Natural killer cell (primary cell): ENCODE data around the gene OR9A2. TPM values are rescaled to one million over a fixed set of nuclear protein-coding genes. Genes with fewer than 3 reads are reported as not detected.

Experiments used
- ATAC-seq, 3 donors: fragments of 150-1000 bp in 2 of 3; fragments of 200-7000 bp in 1 of 3; cut with Tn5 transposase; 1 replicate in 1 of 3; 2 replicates in 2 of 3; pipeline ENCODE4 v1.10.0; 2021; ENCODE audit warnings: mild to moderate bottlenecking in 2 of 3, moderate library complexity in 2 of 3
- DNase-seq, 2 donors: peaks; one replicate each; pipeline versions ENCODE4 v3.0.0 to v3.0.0-alpha.2; 2013 to 2021; ENCODE audit warnings: mixed read lengths in 1 of 2
- H3K27ac ChIP-seq: one replicate; pipeline ENCODE4 v1.5.1; 2013; ENCODE audit warnings: mild to moderate bottlenecking, low read length
- H3K27me3 ChIP-seq: one replicate; pipeline ENCODE4 v1.6.1; 2013; ENCODE audit warnings: low read length; ENCODE audit not compliant: control insufficient read depth, insufficient read depth
- H3K36me3 ChIP-seq: one replicate; pipeline ENCODE4 v1.6.1; 2013; ENCODE audit warnings: low read length; ENCODE audit not compliant: control insufficient read depth, insufficient read depth
- H3K4me1 ChIP-seq: one replicate; pipeline ENCODE4 v1.6.1; 2013; ENCODE audit warnings: low read length; ENCODE audit not compliant: control insufficient read depth, insufficient read depth
- H3K4me3 ChIP-seq: one replicate; pipeline ENCODE4 v1.5.1; 2013; ENCODE audit warnings: low read length
- H3K9me3 ChIP-seq: one replicate; pipeline ENCODE4 v1.6.1; 2013; ENCODE audit warnings: low read length; ENCODE audit not compliant: control insufficient read depth, insufficient read depth
- H3K27ac Mint-ChIP-seq, 2 donors: one replicate each; pipeline ENCODE4 v1.8.0; 2022; ENCODE audit warnings: mild to moderate bottlenecking in 2 of 2, mixed read lengths in 2 of 2, moderate library complexity in 1 of 2
- H3K27me3 Mint-ChIP-seq, 2 donors: one replicate each; pipeline ENCODE4 v1.8.0; 2022; ENCODE audit warnings: low read depth in 2 of 2, mixed read lengths in 2 of 2
- H3K36me3 Mint-ChIP-seq: one replicate; pipeline ENCODE4 v1.8.0; 2022; ENCODE audit warnings: mixed read lengths
- H3K4me1 Mint-ChIP-seq, 2 donors: one replicate each; pipeline ENCODE4 v1.8.0; 2022; ENCODE audit warnings: mixed read lengths in 2 of 2
- H3K4me3 Mint-ChIP-seq: one replicate; pipeline ENCODE4 v1.8.0; 2022; ENCODE audit warnings: mild to moderate bottlenecking, moderate library complexity, mixed read lengths
- H3K9me3 Mint-ChIP-seq, 2 donors: one replicate each; pipeline ENCODE4 v1.8.0; 2022; ENCODE audit warnings: mixed read lengths in 2 of 2
- WGBS: methylation state at CpG from one replicate; pipeline ENCODE4 v1.1.7; 2013; ENCODE audit warnings: missing lambda C conversion rate; ENCODE audit not compliant: insufficient coverage; 5-methylcytosine and 5-hydroxymethylcytosine counted together
- intact Hi-C: fragments of 100-400 bp; cut with micrococcal nuclease; formaldehyde crosslinking; loops from one replicate; pipeline ENCODE4 v1.14.2; 2022
- total RNA-seq, 4 donors: library from RNA; stranded (reverse); fragments of 120-200 nt in 1 of 4; gene quantifications; one replicate each; pipeline versions ENCODE4 v1.2.3 to v1.2.4, GENCODE V29; 2013 to 2022
- TF ChIP-seq, protein P1 (sequence below): fragments of 200-600 bp; IDR thresholded peaks from one replicate; pipeline ENCODE4 v1.8.0; 2022; ENCODE audit warnings: antibody characterized with exemption

Gene OR9A2, protein sequence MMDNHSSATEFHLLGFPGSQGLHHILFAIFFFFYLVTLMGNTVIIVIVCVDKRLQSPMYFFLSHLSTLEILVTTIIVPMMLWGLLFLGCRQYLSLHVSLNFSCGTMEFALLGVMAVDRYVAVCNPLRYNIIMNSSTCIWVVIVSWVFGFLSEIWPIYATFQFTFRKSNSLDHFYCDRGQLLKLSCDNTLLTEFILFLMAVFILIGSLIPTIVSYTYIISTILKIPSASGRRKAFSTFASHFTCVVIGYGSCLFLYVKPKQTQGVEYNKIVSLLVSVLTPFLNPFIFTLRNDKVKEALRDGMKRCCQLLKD
- total RNA-seq, result not detected
- total RNA-seq (2013), result not detected

DNA sequence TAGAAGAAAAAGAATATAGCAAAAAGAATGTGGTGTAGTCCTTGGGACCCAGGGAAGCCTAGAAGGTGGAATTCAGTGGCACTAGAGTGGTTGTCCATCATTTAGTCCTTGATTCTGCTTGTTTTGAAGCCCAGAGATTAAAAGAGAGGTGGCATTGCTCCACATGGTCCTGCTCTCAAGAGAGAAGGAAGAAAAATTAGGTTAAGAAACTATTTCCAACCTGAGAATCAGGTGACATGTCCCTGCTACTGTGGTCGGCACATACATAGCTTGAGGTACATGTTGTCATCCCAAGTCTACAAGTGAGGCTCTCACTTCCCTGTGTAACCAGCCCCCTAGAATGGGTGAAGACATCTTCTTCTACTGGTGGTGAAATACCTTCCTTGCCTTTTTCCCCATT is at the start of gene OR9A2:
Gene OR9A2, minus strand, starts transcription at position 101 of the 400 bp plus-strand sequence. Its CDS starts 0 bp downstream, at position 101.
- Histone ChIP-seq H3K4me1 (no peaks in the 10 kb centered on the region), H3K9me3 (no peaks in the 10 kb centered on the region), H3K36me3 (no peaks in the 10 kb centered on the region), H3K4me3 (no peak within 1 kb of the TSS), H3K27ac (no peak within 1 kb of the TSS), H3K27me3 (no peaks in the 10 kb centered on the region)
- TF ChIP-seq, protein P1, sequence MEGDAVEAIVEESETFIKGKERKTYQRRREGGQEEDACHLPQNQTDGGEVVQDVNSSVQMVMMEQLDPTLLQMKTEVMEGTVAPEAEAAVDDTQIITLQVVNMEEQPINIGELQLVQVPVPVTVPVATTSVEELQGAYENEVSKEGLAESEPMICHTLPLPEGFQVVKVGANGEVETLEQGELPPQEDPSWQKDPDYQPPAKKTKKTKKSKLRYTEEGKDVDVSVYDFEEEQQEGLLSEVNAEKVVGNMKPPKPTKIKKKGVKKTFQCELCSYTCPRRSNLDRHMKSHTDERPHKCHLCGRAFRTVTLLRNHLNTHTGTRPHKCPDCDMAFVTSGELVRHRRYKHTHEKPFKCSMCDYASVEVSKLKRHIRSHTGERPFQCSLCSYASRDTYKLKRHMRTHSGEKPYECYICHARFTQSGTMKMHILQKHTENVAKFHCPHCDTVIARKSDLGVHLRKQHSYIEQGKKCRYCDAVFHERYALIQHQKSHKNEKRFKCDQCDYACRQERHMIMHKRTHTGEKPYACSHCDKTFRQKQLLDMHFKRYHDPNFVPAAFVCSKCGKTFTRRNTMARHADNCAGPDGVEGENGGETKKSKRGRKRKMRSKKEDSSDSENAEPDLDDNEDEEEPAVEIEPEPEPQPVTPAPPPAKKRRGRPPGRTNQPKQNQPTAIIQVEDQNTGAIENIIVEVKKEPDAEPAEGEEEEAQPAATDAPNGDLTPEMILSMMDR, result no peak
- H3K36me3 Mint-ChIP-seq, result no peaks in the 10 kb centered on the region
- no peak within 1 kb of the TSS for H3K27ac Mint-ChIP-seq
- no peak for DNase-seq
- no peak for ATAC-seq
- no peak within 1 kb of the TSS for H3K4me3 Mint-ChIP-seq
- peaks cover 19 to 30% of the 10 kb centered on the region in 2 donors for H3K27me3 Mint-ChIP-seq
- intact Hi-C loops, result no loop called here
- H3K9me3 Mint-ChIP-seq, result no peaks in the 10 kb centered on the region
- WGBS, result 91% methylated on average over 1 of the region's 1 CpG
- H3K4me1 Mint-ChIP-seq, result no peaks in the 10 kb centered on the region

DNA sequence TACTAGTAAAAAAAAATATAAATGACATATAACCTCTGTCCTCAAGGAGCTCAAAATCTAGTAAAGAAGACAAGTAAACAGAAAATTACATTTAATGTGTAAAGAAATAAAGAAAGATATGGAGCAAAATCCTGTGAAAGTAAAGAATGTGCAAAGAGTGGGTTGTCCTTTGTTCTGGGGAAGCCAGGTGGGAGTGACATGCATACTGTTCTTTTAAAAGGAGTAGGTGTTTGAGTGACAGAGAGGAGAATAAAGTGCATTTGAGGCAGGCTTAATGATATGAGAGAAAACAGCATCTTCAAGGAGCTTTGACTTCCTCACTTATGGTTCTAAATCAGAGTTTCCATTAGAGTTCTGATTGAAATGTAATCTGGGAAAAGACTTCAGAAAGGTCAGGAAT is 47.2 kb upstream of the OR9A2 start:
- no peaks in the 10 kb centered on the region for H3K4me1 ChIP-seq
- no peak overlapping the region for H3K27ac Mint-ChIP-seq
- peaks cover 3 to 29% of the 10 kb centered on the region in 2 donors for H3K27me3 Mint-ChIP-seq
- no peaks in the 10 kb centered on the region for H3K9me3 Mint-ChIP-seq
- no peak overlapping the region for H3K4me3 Mint-ChIP-seq
- no peaks in the 10 kb centered on the region for H3K9me3 ChIP-seq
- no peaks in the 10 kb centered on the region for H3K27me3 ChIP-seq
- intact Hi-C loops, result no loop called here
- ATAC-seq, result no peak
- H3K27ac ChIP-seq, result no peak overlapping the region
- no peaks in the 10 kb centered on the region for H3K36me3 Mint-ChIP-seq
- no peak for DNase-seq
- TF ChIP-seq, protein P1, result no peak
- H3K36me3 ChIP-seq, result no peaks in the 10 kb centered on the region
- H3K4me1 Mint-ChIP-seq, result no peaks in the 10 kb centered on the region
- no peak overlapping the region for H3K4me3 ChIP-seq

DNA sequence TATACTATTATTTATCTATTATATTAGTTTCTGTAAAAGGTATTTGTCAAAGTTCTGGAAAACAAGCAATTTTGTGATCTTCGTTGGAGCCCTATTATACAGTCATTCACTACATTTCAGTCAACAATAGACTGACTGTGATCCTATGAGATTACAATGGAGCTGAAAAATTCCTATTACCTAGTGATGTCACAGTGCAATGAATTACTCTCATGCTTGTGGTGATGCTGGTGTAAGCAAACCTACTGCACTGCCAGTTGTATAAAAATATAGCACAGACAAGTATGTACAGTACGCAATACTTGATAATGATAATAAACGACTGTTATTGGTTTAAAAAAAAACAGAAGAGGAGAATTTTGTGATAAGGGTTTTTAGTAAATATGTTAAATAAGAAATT is 46.6 kb upstream of the OR9A2 start:
- no peak overlapping the region for H3K4me3 Mint-ChIP-seq
- Histone ChIP-seq H3K4me1 (no peaks in the 10 kb centered on the region), H3K9me3 (no peaks in the 10 kb centered on the region), H3K4me3 (no peak overlapping the region), H3K27ac (no peak overlapping the region), H3K27me3 (no peaks in the 10 kb centered on the region), H3K36me3 (no peaks in the 10 kb centered on the region)
- no peak overlapping the region for H3K27ac Mint-ChIP-seq
- no CpG with 5 or more reads among the region's 3 CpGs for WGBS
- ATAC-seq (no peak), DNase-seq (no peak)
- TF ChIP-seq, protein P1, result no peak
- intact Hi-C loops, result no loop called here
- peaks cover 3 to 24% of the 10 kb centered on the region in 2 donors for H3K27me3 Mint-ChIP-seq
- H3K9me3 Mint-ChIP-seq, result no peaks in the 10 kb centered on the region
- no peaks in the 10 kb centered on the region for H3K4me1 Mint-ChIP-seq
- H3K36me3 Mint-ChIP-seq, result no peaks in the 10 kb centered on the region
